K562 (cell line): ENCODE data around the gene IPCEF1. TPM values are rescaled to one million over a fixed set of nuclear protein-coding genes. Genes with fewer than 3 reads are reported as not detected.

ENCODE experiments used
- E2F6 ChIP-seq, 2 experiments: IDR thresholded peaks; 2 replicates each; pipeline ENCODE4 v1.6.1; 2011; ENCODE audit warnings: borderline replicate concordance in 1 of 2, control low read depth in 1 of 2, low read depth in 1 of 2, low read length in 1 of 2, mild to moderate bottlenecking in 1 of 2, mixed read lengths in 1 of 2, moderate library complexity in 1 of 2; ENCODE audit not compliant: insufficient read depth in 1 of 2, insufficient read length in 1 of 2, poor library complexity in 1 of 2, severe bottlenecking in 1 of 2; ENCODE audit errors: extremely low read depth in 1 of 2
- FIP1L1 ChIP-seq: fragments of 200-400 bp; formaldehyde crosslinking; IDR thresholded peaks from 2 replicates; pipeline ENCODE4 v1.6.1; 2018; ENCODE audit warnings: mild to moderate bottlenecking, low read depth, low read length; ENCODE audit not compliant: poor library complexity, severe bottlenecking
- GATAD2B ChIP-seq: fragments of 450-650 bp; IDR thresholded peaks from 2 replicates; pipeline ENCODE4 v1.6.1; 2017; ENCODE audit warnings: mild to moderate bottlenecking, borderline replicate concordance
- GTF2F1 ChIP-seq: IDR thresholded peaks from 2 replicates; pipeline ENCODE4 v1.6.1; 2011; ENCODE audit warnings: low read depth, low read length, improper control_type of control experiment
- HCFC1 ChIP-seq: IDR thresholded peaks from 2 replicates; pipeline ENCODE4 v1.6.1; 2012; ENCODE audit warnings: low read depth, low read length, improper control_type of control experiment
- JUND ChIP-seq, 2 experiments: IDR thresholded peaks; 2 replicates in 1 of 2; 3 replicates in 1 of 2; pipeline ENCODE4 v1.6.1; 2011; ENCODE audit warnings: borderline replicate concordance in 2 of 2, low read depth in 2 of 2, low read length in 2 of 2, improper control_type of control experiment in 1 of 2, missing biosample characterization in 1 of 2, missing genetic modification characterization in 1 of 2, missing genetic modification reagents in 1 of 2
- MCM5 ChIP-seq: fragments of 450-650 bp; IDR thresholded peaks from 2 replicates; pipeline ENCODE4 v1.6.1; 2016; ENCODE audit warnings: low read depth
- NCOA4 ChIP-seq: fragments of 450-650 bp; IDR thresholded peaks from 2 replicates; pipeline ENCODE4 v1.6.1; 2018; ENCODE audit warnings: mild to moderate bottlenecking; ENCODE audit not compliant: partially characterized antibody
- PHF8 ChIP-seq: fragments of 200-600 bp; sonication (generic); IDR thresholded peaks from 2 replicates; pipeline ENCODE4 v1.6.1; 2012; ENCODE audit warnings: mixed run types, mild to moderate bottlenecking, inconsistent platforms, low read length, moderate library complexity, borderline replicate concordance
- PTTG1 ChIP-seq: fragments of 450-650 bp; IDR thresholded peaks from 2 replicates; pipeline ENCODE4 v1.6.1; 2016; ENCODE audit warnings: low read depth, mild to moderate bottlenecking, missing genetic modification characterization, missing compliant biosample characterization
- RBFOX2 ChIP-seq: fragments of 200-400 bp; formaldehyde crosslinking; IDR thresholded peaks from 2 replicates; pipeline ENCODE4 v1.6.1; 2017; ENCODE audit warnings: low read depth, mild to moderate bottlenecking, low read length, moderate library complexity
- SMARCA4 ChIP-seq: fragments of 450-650 bp; IDR thresholded peaks from 2 replicates; pipeline ENCODE4 v1.6.1; 2016
- TEAD1 ChIP-seq, 2 experiments: fragments of 450-650 bp in 1 of 2; sonication (generic) in 1 of 2; formaldehyde crosslinking; IDR thresholded peaks; 2 replicates each; pipeline versions ENCODE4 v1.4.0 to v1.8.0; 2020 to 2022; ENCODE audit warnings: mild to moderate bottlenecking in 2 of 2, missing genetic modification reagents in 1 of 2
- WHSC1 ChIP-seq: IDR thresholded peaks from one replicate; pipeline ENCODE4 v1.6.1; 2012; ENCODE audit warnings: low read length, control low read depth, inconsistent platforms
- YY1 ChIP-seq, 3 experiments: IDR thresholded peaks; 2 replicates each; pipeline ENCODE4 v1.6.1; 2011; ENCODE audit warnings: low read length in 2 of 3, mild to moderate bottlenecking in 2 of 3, moderate library complexity in 2 of 3, borderline replicate concordance in 1 of 3, control low read depth in 1 of 3, low read depth in 1 of 3; ENCODE audit not compliant: insufficient read depth in 3 of 3, insufficient replicate concordance in 2 of 3, control insufficient read depth in 1 of 3, insufficient read length in 1 of 3; ENCODE audit errors: extremely low read depth in 1 of 3
- ZNF311 ChIP-seq: fragments of 250-450 bp; sonication (Bioruptor Pico); IDR thresholded peaks from 2 replicates; pipeline ENCODE4 v1.4.0; 2020; ENCODE audit warnings: mild to moderate bottlenecking, moderate library complexity
- ZNF583 ChIP-seq: fragments of 250-450 bp; sonication (Bioruptor Pico); IDR thresholded peaks from 2 replicates; pipeline ENCODE4 v1.4.0; 2020
- ZNF668 ChIP-seq: fragments of 250-450 bp; sonication (Bioruptor Pico); IDR thresholded peaks from 2 replicates; pipeline ENCODE4 v1.8.0; 2022; ENCODE audit warnings: mild to moderate bottlenecking, inconsistent platforms
- polyA plus RNA-seq, 8 experiments: library from polyadenylated mRNA; depleted of rRNA in 4 of 8; stranded (reverse) in 5 of 8; unstranded in 3 of 8; fragments of >200 nt; fragmentation: Nextera tagmentation in 2 of 8; fragmentation: Illumina TruSeq in 1 of 8; extraction: Ambion mirVana in 2 of 8; extraction: Trizol in 1 of 8; gene quantifications; 2 replicates each; pipeline versions ENCODE4 v1.2.1 to v1.2.3, GENCODE V29; 2011 to 2014; ENCODE audit warnings: inconsistent platforms in 1 of 8, missing spikeins in 1 of 8
- total RNA-seq, 7 experiments: library from RNA; depleted of rRNA in 6 of 7; stranded (reverse); fragments of >200 nt in 6 of 7; fragmentation: Illumina TruSeq in 2 of 7; extraction: Trizol in 2 of 7; gene quantifications; 2 replicates each; pipeline versions ENCODE4 v1.2.1 to v1.2.3, GENCODE V29; 2011 to 2021; ENCODE audit warnings: low replicate concordance in 1 of 7
- TF ChIP-seq, protein P1 (sequence below): fragments of 450-650 bp; IDR thresholded peaks from 2 replicates; pipeline ENCODE4 v1.6.1; 2017; ENCODE audit warnings: antibody characterized with exemption
- TF ChIP-seq, protein P2 (sequence below): fragments of 250-450 bp; sonication (Bioruptor Pico); IDR thresholded peaks from 2 replicates; pipeline ENCODE4 v1.9.0; 2021; ENCODE audit warnings: mild to moderate bottlenecking
- TF ChIP-seq, protein P3 (sequence below): fragments of 200-400 bp; formaldehyde crosslinking; IDR thresholded peaks from 2 replicates; pipeline ENCODE4 v1.6.1; 2017; ENCODE audit warnings: mild to moderate bottlenecking, low read depth, low read length, moderate library complexity

The IPCEF1 gene
- total and polyA plus RNA-seq, 9 of the 15 experiments (the other 6 are each of a cell fraction or from before 2014, with no cell fraction given) = 0.14 to 0.18 TPM; not detected in 7

DNA sequence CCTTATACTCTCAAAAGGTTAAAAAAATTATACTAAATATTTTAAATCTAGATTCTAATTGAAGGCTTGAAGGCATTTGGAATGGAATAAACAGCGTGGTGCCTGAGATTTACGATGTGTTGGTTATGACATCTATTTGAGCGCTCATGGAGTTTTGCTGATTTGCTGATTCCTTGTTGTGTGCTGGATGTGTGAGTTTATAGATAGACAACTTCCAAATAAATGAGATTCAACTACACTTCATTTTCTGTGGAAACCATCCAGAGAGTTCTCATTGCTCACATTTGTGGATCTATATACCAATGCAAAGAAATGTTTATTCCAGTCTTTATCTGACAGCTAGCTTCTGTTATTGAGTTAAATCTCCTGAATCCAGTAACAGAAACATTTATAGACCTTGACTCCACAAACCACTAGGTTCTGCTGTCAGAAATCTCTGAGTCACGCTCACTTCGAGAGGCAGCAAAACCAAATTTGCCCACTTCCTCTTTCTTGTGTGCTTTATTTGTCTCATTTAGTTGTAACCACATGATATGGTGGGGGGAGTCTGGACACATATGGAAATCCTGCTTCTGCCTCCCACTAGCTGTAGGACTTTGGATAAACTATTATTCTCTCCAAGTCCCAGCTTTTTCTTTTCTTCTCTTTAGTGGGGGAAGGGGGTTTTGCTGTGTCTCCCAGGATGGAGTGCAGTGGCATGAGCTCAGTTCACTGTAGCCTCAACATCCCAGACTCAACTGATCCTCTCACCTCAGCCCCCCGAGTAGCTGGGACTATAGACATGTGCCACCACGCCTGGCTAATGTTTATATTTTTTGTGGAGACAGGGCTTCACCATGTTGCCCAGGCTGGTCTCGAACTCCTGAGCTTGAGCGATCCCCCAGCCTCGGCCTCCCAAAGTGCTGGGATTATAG lies 54.5 kb downstream of the IPCEF1 start (continued):
- TF ChIP-seq FIP1L1 (no peak), MCM5 (no peak), TEAD1 (CRISPR knock-in tag; IDR thresholded peaks at IDR 0.05) (no peak), YY1 (IDR thresholded peaks at IDR 0.05; ENCODE audit: borderline replicate concordance in 1 of 3, control insufficient read depth in 1 of 3, extremely low read depth in 1 of 3, insufficient read depth in 3 of 3, insufficient read length in 1 of 3, insufficient replicate concordance in 2 of 3, low read depth in 1 of 3, low read length in 2 of 3) (no peak), PHF8 (no peak), GATAD2B (no peak), GTF2F1 (no peak), NCOA4 (no peak), ZNF311 (CRISPR knock-in tag) (no peak), RBFOX2 (no peak), E2F6 (IDR thresholded peaks at IDR 0.05; ENCODE audit: borderline replicate concordance in 1 of 2, extremely low read depth in 1 of 2, insufficient read depth in 1 of 2, insufficient read length in 1 of 2, low read depth in 1 of 2, low read length in 1 of 2, poor library complexity in 1 of 2, severe bottlenecking in 1 of 2) (no peak), ZNF668 (CRISPR knock-in tag) (no peak), PTTG1 (tag) (no peak), JUND (IDR thresholded peaks at IDR 0.05; ENCODE audit: borderline replicate concordance, low read depth, low read length) (no peak), JUND (tag; IDR thresholded peaks at IDR 0.05; ENCODE audit: borderline replicate concordance, low read depth, low read length) (peak; percentile 60; the same call in 1 of the 3 replicates), ZNF583 (no peak), SMARCA4 (0 out of 2 replicates have a peak, but pooled peaks have one; percentile 25), HCFC1 (no peak), WHSC1 (no peak)
- TF ChIP-seq, protein P1, sequence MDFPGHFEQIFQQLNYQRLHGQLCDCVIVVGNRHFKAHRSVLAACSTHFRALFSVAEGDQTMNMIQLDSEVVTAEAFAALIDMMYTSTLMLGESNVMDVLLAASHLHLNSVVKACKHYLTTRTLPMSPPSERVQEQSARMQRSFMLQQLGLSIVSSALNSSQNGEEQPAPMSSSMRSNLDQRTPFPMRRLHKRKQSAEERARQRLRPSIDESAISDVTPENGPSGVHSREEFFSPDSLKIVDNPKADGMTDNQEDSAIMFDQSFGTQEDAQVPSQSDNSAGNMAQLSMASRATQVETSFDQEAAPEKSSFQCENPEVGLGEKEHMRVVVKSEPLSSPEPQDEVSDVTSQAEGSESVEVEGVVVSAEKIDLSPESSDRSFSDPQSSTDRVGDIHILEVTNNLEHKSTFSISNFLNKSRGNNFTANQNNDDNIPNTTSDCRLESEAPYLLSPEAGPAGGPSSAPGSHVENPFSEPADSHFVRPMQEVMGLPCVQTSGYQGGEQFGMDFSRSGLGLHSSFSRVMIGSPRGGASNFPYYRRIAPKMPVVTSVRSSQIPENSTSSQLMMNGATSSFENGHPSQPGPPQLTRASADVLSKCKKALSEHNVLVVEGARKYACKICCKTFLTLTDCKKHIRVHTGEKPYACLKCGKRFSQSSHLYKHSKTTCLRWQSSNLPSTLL = no peak
- TF ChIP-seq, protein P2, sequence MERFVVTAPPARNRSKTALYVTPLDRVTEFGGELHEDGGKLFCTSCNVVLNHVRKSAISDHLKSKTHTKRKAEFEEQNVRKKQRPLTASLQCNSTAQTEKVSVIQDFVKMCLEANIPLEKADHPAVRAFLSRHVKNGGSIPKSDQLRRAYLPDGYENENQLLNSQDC = no peak
- TF ChIP-seq, protein P3, sequence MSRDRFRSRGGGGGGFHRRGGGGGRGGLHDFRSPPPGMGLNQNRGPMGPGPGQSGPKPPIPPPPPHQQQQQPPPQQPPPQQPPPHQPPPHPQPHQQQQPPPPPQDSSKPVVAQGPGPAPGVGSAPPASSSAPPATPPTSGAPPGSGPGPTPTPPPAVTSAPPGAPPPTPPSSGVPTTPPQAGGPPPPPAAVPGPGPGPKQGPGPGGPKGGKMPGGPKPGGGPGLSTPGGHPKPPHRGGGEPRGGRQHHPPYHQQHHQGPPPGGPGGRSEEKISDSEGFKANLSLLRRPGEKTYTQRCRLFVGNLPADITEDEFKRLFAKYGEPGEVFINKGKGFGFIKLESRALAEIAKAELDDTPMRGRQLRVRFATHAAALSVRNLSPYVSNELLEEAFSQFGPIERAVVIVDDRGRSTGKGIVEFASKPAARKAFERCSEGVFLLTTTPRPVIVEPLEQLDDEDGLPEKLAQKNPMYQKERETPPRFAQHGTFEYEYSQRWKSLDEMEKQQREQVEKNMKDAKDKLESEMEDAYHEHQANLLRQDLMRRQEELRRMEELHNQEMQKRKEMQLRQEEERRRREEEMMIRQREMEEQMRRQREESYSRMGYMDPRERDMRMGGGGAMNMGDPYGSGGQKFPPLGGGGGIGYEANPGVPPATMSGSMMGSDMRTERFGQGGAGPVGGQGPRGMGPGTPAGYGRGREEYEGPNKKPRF = no peak
